Inflammatory macrophage (primary cell): Measurements from ENCODE around the gene U2AF2.

Source experiments
- DNase-seq, 2 donors: peaks; one replicate each; pipeline ENCODE4 v3.0.0-alpha.2; 2020 to 2022
- total RNA-seq, 18 experiments: gene quantifications; one replicate each; lab custom pipeline; 2026; ENCODE audit warnings: mixed read lengths in 6 of 18, inconsistent platforms in 2 of 18; lab: John Stamatoyannopoulos, UW

The U2AF2 gene
- 53.8 to 166 (median 116) reads per million in 18 experiments for total RNA-seq

- DNase-seq = peak; percentile 92 to 96
Measured at GRCh38 chr19:55654868-55655647, at the start of gene U2AF2. Gene U2AF2 (plus strand): TSS chr19:55655035. CDS start chr19:55655105, 70 bp downstream.

GRCh38 chr19:55605207-55605636 lies 49.6 kb upstream of the U2AF2 start:
- peak; percentile 98 to 99 for DNase-seq

- DNase-seq = peak; percentile 68 to 73
Measured at GRCh38 chr19:55605637-55606470, 49.0 kb upstream of the U2AF2 start, which contains the start of gene ZNF865. Gene ZNF865 (plus strand): TSS chr19:55605647. CDS start chr19:55613619, 7,972 bp downstream.

- no peak for DNase-seq
Measured at GRCh38 chr19:55606471-55606787, 48.4 kb upstream of the U2AF2 start.

GRCh38 chr19:55606817-55607216 lies 48.0 kb upstream of the U2AF2 start:
- DNase-seq = no peak

- no peak for DNase-seq
Measured at GRCh38 chr19:55609326-55609725, 45.5 kb upstream of the U2AF2 start.

GRCh38 chr19:55611300-55611982 lies 43.4 kb upstream of the U2AF2 start:
- no peak for DNase-seq

- no peak for DNase-seq
Measured at GRCh38 chr19:55611983-55612645, 42.7 kb upstream of the U2AF2 start.

GRCh38 chr19:55613396-55613795 lies 41.4 kb upstream of the U2AF2 start:
- no peak for DNase-seq

GRCh38 chr19:55613930-55614710 lies 40.7 kb upstream of the U2AF2 start:
- no peak for DNase-seq

- no peak for DNase-seq
Measured at GRCh38 chr19:55614711-55615542, 39.9 kb upstream of the U2AF2 start.

GRCh38 chr19:55615543-55616394 lies 39.1 kb upstream of the U2AF2 start:
- no peak for DNase-seq

- DNase-seq = no peak
Measured at GRCh38 chr19:55616395-55616875, 38.4 kb upstream of the U2AF2 start.

- no peak for DNase-seq
Measured at GRCh38 chr19:55617426-55617825, 37.4 kb upstream of the U2AF2 start.

- no peak for DNase-seq
Measured at GRCh38 chr19:55618426-55618825, 36.4 kb upstream of the U2AF2 start.

- peak; percentile 29 to 77 for DNase-seq
Measured at GRCh38 chr19:55619286-55619685, 35.5 kb upstream of the U2AF2 start.

- peak; percentile 67 to 76 for DNase-seq
Measured at GRCh38 chr19:55620410-55621204, 34.2 kb upstream of the U2AF2 start.

- DNase-seq = no peak
Measured at GRCh38 chr19:55621205-55621672, 33.6 kb upstream of the U2AF2 start.
